ENCODE measurements around the gene FOLR2. TPM values are rescaled to one million over a fixed set of nuclear protein-coding genes. Genes with fewer than 3 reads are reported as not detected.
"Not testable (repeated sequence)": the region's sequence is repeated elsewhere in the genome, so short reads cannot be mapped to it uniquely, and the experiment has no call there.

The FOLR2 gene
- total RNA-seq, 1 donor from 2014 or later: not detected

- TF ChIP-seq CTCF (IDR thresholded peaks at IDR 0.05; ENCODE audit: insufficient read depth, low read length, severe bottlenecking): no peak
- DNase-seq (ENCODE audit: low read depth): no peak
- no peaks in the 10 kb centered on the region for H3K27me3 ChIP-seq (ENCODE audit: control insufficient read depth, insufficient read depth, low read length)
- no peak for FAIRE-seq
- no peak overlapping the region for H3K4me3 ChIP-seq (ENCODE audit: low read depth, low read length)
- H3K36me3 ChIP-seq (ENCODE audit: control insufficient read depth, insufficient read depth, low read length): no peaks in the 10 kb centered on the region
Observed at GRCh38 chr11:72204886-72205285, 11.7 kb upstream of the FOLR2 start.

GRCh38 chr11:72206794-72207193, 9.8 kb upstream of the FOLR2 start:
- H3K36me3 ChIP-seq (ENCODE audit: control insufficient read depth, insufficient read depth, low read length); DNase-seq (ENCODE audit: low read depth); FAIRE-seq; H3K27me3 ChIP-seq (ENCODE audit: control insufficient read depth, insufficient read depth, low read length); H3K4me3 ChIP-seq (ENCODE audit: low read depth, low read length): not testable (repeated sequence)

- TF ChIP-seq CTCF (IDR thresholded peaks at IDR 0.05; ENCODE audit: insufficient read depth, low read length, severe bottlenecking): no peak
- H3K4me3 ChIP-seq (ENCODE audit: low read depth, low read length): no peak overlapping the region
- DNase-seq (ENCODE audit: low read depth): no peak
- no peaks in the 10 kb centered on the region for H3K27me3 ChIP-seq (ENCODE audit: control insufficient read depth, insufficient read depth, low read length)
- H3K36me3 ChIP-seq (ENCODE audit: control insufficient read depth, insufficient read depth, low read length): no peaks in the 10 kb centered on the region
- FAIRE-seq: no peak
Observed at GRCh38 chr11:72208281-72208680, 8.3 kb upstream of the FOLR2 start.

- TF ChIP-seq CTCF (IDR thresholded peaks at IDR 0.05; ENCODE audit: insufficient read depth, low read length, severe bottlenecking): no peak
- FAIRE-seq: no peak
- Histone ChIP-seq H3K36me3 (ENCODE audit: control insufficient read depth, insufficient read depth, low read length) (no peaks in the 10 kb centered on the region), H3K27me3 (ENCODE audit: control insufficient read depth, insufficient read depth, low read length) (no peaks in the 10 kb centered on the region), H3K4me3 (ENCODE audit: low read depth, low read length) (no peak overlapping the region)
- DNase-seq (ENCODE audit: low read depth): no peak
Observed at GRCh38 chr11:72209101-72209500, 7.5 kb upstream of the FOLR2 start.

GRCh38 chr11:72217841-72218240, 1.2 kb downstream of the FOLR2 start:
- no peak for DNase-seq (ENCODE audit: low read depth)
- no peak for FAIRE-seq
- no peaks in the 10 kb centered on the region for H3K36me3 ChIP-seq (ENCODE audit: control insufficient read depth, insufficient read depth, low read length)
- no peak for TF ChIP-seq CTCF (IDR thresholded peaks at IDR 0.05; ENCODE audit: insufficient read depth, low read length, severe bottlenecking)
- no peak overlapping the region for H3K4me3 ChIP-seq (ENCODE audit: low read depth, low read length)
- no peaks in the 10 kb centered on the region for H3K27me3 ChIP-seq (ENCODE audit: control insufficient read depth, insufficient read depth, low read length)

GRCh38 chr11:72218251-72218745, 1.7 kb downstream of the FOLR2 start:
- Histone ChIP-seq H3K27me3 (ENCODE audit: control insufficient read depth, insufficient read depth, low read length) (no peaks in the 10 kb centered on the region), H3K36me3 (ENCODE audit: control insufficient read depth, insufficient read depth, low read length) (no peaks in the 10 kb centered on the region), H3K4me3 (ENCODE audit: low read depth, low read length) (no peak overlapping the region)
- no peak for FAIRE-seq
- TF ChIP-seq CTCF (IDR thresholded peaks at IDR 0.05; ENCODE audit: insufficient read depth, low read length, severe bottlenecking): no peak
- no peak for DNase-seq (ENCODE audit: low read depth)

All from bronchial epithelial cell (primary cell).